ENCODE measurements around the gene RALGAPA1. TPM values are rescaled to one million over a fixed set of nuclear protein-coding genes. Genes with fewer than 3 reads are reported as not detected.

The RALGAPA1 gene
- polyA plus RNA-seq, 1 of the 3 experiments (the other 2 are of a cell fraction): 3.6 TPM

GRCh38 chr14:35495278-35495677 lies 313.8 kb downstream of the RALGAPA1 start:
- ChIA-PET POLR2A (no interaction called here), CTCF (interaction anchor here (0.8 kb wide), 1 partner anchor 73 kb away, joined by 3 read pairs; no protein-coding TSS in a partner anchor)
- H3K4me2 ChIP-seq: no peak overlapping the region
- no peak overlapping the region for H2AFZ ChIP-seq (ENCODE audit: low read depth)
- no peaks in the 10 kb centered on the region for H3K79me2 ChIP-seq (ENCODE audit: insufficient read depth)
- no peaks in the 10 kb centered on the region for H4K20me1 ChIP-seq (ENCODE audit: insufficient read depth)
- no peaks in the 10 kb centered on the region for H3K4me1 ChIP-seq (ENCODE audit: control insufficient read depth in 1 of 2, insufficient read depth in 2 of 2, low read depth in 1 of 2, low read length in 1 of 2)
- no peak overlapping the region for H3K27ac ChIP-seq (ENCODE audit: low read depth in 2 of 2, low read length in 1 of 2)
- TF ChIP-seq YY1 (IDR thresholded peaks at IDR 0.05; ENCODE audit: low read depth): no peak
- no peak for TF ChIP-seq MXI1 (IDR thresholded peaks at IDR 0.05; ENCODE audit: low read depth, low read length)
- no peak for TF ChIP-seq CHD2 (IDR thresholded peaks at IDR 0.05; ENCODE audit: low read length, partially characterized antibody)
- no peak for TF ChIP-seq ZBTB33 (IDR thresholded peaks at IDR 0.05; ENCODE audit: borderline replicate concordance, low read depth)
- no peak for TF ChIP-seq MEF2A (IDR thresholded peaks at IDR 0.05; ENCODE audit: borderline replicate concordance, low read depth)
- TF ChIP-seq USF1 (IDR thresholded peaks at IDR 0.05; ENCODE audit: borderline replicate concordance, low read depth): no peak
- no peak for TF ChIP-seq RXRA (IDR thresholded peaks at IDR 0.05; ENCODE audit: borderline replicate concordance, low read depth)
- no peak for TF ChIP-seq TAF1 (IDR thresholded peaks at IDR 0.05; ENCODE audit: borderline replicate concordance, low read depth, low read length)
- TF ChIP-seq EP300 (IDR thresholded peaks at IDR 0.05; ENCODE audit: borderline replicate concordance in 1 of 2, low read depth in 1 of 2, low read length in 1 of 2): no peak
- no peak for TF ChIP-seq EZH2phosphoT487 (IDR thresholded peaks at IDR 0.05; ENCODE audit: borderline replicate concordance, low read depth)
- TF ChIP-seq TCF12 (IDR thresholded peaks at IDR 0.05): no peak
- no peak for TF ChIP-seq JUND (IDR thresholded peaks at IDR 0.05)
- TF ChIP-seq NRF1 (IDR thresholded peaks at IDR 0.05; ENCODE audit: low read depth, low read length): no peak
- no peak for TF ChIP-seq TEAD4 (IDR thresholded peaks at IDR 0.05; ENCODE audit: borderline replicate concordance, insufficient read depth)
- no peak for TF ChIP-seq USF2 (IDR thresholded peaks at IDR 0.05; ENCODE audit: borderline replicate concordance, low read depth, low read length)
- no peak for TF ChIP-seq REST (IDR thresholded peaks at IDR 0.05; ENCODE audit: low read depth, low read length)
- TF ChIP-seq PBX3 (IDR thresholded peaks at IDR 0.05): no peak
- no peak for TF ChIP-seq RAD21 (IDR thresholded peaks at IDR 0.05; ENCODE audit: low read length)
- no peaks in the 10 kb centered on the region for H3K36me3 ChIP-seq (replicated peaks in 1 of 2; ENCODE audit: control insufficient read depth in 1 of 2, insufficient read depth in 2 of 2, low read length in 1 of 2)
- DNase-seq: no peak
- H3F3A ChIP-seq (replicated peaks; ENCODE audit: insufficient read depth): no peaks in the 10 kb centered on the region
- no peak overlapping the region for H3K4me3 ChIP-seq (ENCODE audit: low read depth in 2 of 2, low read length in 1 of 2)
- no peaks in the 10 kb centered on the region for H3K27me3 ChIP-seq (ENCODE audit: insufficient read depth)
- H3K9me3 ChIP-seq: no peaks in the 10 kb centered on the region
- no peaks in the 10 kb centered on the region for H3K9me2 ChIP-seq
- no peak overlapping the region for H3K9ac ChIP-seq
